Stimulated activated CD4-positive, alpha-beta T cell treated with anti-CD3 and anti-CD28 coated beads, Interleukin-4, amount 100 ng/mL, for 1 hour (primary cell): Measurements from ENCODE around the gene FOSL1.

Experiments used
- DNase-seq: peaks from one replicate; pipeline ENCODE4 v3.0.0-alpha.2; 2020

Gene FOSL1

DNA sequence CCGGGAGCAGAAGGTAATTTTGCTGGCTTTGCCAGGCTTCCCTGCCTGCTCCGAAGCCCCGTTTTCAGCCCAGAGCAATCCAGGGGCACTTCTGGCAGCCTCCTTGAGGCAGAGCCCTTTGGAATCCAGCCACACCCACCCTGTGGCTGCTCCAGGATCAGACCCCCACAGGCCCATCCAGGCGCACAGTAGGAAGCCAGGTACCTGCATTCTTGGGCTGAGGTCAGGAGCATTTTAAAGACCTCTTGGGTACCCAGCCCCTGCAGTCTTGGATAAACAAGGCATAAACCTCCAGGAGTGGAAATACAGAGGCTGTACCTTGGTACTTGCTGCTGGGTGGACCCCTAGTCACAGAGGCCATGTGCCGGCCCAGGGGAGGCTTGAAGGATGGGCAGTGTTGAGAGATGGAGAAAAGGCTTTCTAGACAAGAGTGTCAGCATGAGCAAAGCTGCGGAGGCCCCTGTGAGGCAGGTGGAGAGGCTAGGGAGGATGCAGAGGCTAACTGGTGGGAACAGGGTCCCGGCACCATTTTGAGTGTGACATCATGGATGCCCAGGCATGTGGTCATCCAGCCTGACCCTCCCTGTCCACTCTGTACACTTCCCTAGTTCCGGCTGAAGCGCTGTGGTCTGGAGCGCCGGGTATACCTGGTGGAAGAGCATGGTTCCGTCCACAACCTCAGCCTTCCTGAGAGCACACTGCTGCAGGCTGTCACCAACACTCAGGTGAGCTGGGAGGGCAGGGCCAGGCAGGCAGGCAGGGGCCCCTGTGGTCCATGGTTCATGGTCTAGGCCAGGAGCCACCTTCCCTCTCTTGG lies 36.1 kb downstream of the FOSL1 start:
- no peak for DNase-seq

DNA sequence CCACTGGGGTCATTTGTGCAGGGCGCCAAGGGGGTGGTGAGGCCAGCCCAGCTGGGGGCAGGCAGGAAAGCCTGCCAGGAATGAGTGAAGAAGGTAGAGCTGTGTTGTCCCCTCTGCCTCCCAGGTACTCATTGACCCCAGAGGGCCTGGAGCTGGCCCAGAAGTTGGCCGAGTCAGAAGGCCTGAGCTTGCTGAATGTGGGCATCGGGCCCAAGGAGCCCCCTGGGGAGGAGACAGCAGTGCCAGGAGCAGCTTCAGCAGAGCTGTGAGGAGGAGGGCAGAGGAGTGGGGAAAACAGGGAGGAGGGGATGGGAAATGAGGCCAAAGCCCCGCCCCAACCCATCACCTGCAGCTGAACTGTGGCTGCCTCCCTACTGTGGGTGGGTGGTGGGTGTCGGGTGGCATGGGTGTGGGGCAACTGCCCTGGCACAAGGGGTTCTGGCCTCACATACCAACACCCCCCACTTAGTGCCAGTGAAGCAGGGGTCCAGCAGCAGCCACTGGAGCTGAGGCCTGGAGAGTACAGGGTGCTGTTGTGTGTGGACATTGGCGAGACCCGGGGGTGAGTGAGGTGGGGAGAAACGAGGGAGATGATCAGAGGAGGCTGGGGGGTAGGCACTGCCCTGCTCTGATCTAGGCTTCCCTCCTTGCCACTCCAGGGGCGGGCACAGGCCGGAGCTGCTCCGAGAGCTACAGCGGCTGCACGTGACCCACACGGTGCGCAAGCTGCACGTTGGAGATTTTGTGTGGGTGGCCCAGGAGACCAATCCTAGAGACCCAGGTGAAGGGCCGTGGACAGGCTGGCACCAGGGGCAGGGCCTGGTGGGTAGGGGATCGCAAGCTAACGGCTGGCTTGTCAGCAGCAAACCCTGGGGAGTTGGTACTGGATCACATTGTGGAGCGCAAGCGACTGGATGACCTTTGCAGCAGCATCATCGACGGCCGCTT lies 37.0 kb downstream of the FOSL1 start:
- no peak for DNase-seq

- DNase-seq, result no peak
Measured at GRCh38 chr11:65862191-65862735, 37.9 kb downstream of the FOSL1 start.

DNA sequence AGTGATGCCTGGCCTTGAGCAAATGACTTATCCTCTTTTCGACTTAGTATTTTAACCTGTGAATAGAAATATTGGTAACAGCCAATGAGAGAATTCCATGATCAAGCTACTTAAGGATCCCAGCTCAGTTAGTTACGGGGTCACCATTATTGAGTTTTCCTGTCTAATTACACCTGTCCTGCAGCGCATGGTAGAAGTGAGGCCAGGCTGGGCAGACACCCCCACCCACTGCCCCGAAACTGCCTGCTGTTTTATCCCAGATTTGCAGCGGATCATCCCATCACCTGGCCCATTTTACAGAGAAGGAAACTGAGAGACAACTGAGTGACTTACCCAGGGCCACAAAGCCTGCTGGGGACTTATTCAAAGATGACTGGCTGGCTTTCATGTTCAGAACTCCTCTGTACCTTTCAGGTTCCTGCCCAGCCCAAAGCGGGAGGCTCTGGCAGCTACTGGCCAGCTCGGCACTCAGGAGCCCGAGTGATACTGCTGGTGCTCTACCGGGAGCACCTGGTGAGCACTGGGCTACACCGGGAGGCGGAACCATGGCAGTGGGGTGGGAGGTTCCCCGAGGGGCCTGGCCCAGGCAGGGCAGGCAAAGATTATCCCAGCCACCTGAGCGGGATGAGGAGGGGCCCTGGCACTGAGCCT lies 38.5 kb downstream of the FOSL1 start:
- DNase-seq, result no peak

DNA sequence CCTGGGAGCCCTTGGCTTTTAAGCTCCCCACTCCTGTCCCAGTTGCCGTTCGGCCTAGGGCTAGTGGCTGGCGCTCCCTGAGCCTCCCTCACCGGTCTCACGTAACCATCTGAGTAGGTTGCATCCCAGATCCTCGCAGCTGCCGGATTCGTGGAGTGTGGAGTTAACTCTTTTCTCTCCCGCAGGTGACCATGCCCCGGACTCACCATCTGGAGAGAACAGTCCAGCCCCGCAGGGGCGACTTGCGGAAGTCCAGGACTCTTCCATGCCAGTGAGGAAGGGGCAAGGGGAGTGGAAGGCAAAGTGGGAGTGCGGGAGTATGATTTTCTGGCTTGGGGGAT lies 39.1 kb downstream of the FOSL1 start:
- no peak for DNase-seq

GRCh38 chr11:65860278-65861164 lies 39.7 kb downstream of the FOSL1 start, which contains the start of gene MUS81:
Gene MUS81 (plus strand): TSS chr11:65860433. CDS start chr11:65860754, 321 bp downstream.
- peak; percentile 97 for DNase-seq

GRCh38 chr11:65859812-65860277 lies 40.3 kb downstream of the FOSL1 start:
- no peak for DNase-seq

GRCh38 chr11:65859095-65859811 lies 40.9 kb downstream of the FOSL1 start:
- peak; percentile 98 for DNase-seq

GRCh38 chr11:65858681-65859087 lies 41.5 kb downstream of the FOSL1 start:
- no peak for DNase-seq

DNA sequence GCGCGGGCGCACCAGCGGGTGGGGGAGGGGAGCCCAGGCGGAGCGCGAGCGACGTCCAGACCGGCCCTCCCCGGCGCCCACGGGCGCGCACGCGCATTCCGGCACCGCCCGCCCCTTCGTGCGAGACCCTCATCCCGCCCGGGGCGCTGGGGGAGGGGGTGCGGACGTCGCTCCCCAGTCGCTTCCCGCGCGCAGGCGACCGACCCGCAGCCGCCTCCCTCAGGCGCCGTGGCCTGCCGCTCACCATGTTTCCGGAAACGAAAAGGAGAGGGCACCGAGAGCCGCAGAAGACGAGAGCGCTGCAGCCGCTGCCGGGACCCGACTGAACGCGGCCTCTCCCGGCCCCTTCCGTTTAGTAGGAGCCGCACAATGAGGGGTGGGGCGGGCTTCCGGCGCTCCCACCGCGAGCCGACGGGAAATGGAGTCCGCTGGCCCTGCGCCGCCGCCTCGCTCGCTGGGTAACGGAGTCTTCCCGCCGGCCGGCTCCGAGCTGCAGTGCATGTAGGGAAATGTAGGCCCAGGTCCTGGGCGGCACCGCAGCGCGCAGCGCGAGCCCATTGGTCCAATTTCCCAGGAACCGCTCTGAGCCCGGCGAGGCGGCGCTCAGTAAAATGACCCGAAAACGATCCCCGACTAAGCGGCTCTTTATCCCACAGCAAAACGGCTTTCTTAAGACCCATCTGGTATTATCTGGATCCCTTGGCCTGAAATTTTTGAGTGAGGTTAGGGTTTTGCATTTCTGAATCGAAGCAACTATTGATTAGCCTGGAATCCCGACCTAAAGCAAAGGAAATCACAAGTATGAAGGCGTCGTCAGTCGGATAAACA lies 42.1 kb downstream of the FOSL1 start, which contains the start of gene CFL1:
Gene CFL1, minus strand, starts transcription at position 328 of the 828 bp plus-strand sequence. Its CDS starts 81 bp downstream, at position 247.
- DNase-seq, result peak; percentile 97

- DNase-seq, result peak; percentile 65
Measured at GRCh38 chr11:65857500-65857852, 42.7 kb downstream of the FOSL1 start.

GRCh38 chr11:65856689-65857499 lies 43.3 kb downstream of the FOSL1 start:
- peak; percentile 82 for DNase-seq

GRCh38 chr11:65855927-65856363 lies 44.2 kb downstream of the FOSL1 start:
- DNase-seq, result no peak

GRCh38 chr11:65854852-65855837 lies 45.0 kb downstream of the FOSL1 start:
- no peak for DNase-seq

- DNase-seq, result no peak
Measured at GRCh38 chr11:65854161-65854592, 46.0 kb downstream of the FOSL1 start.

DNA sequence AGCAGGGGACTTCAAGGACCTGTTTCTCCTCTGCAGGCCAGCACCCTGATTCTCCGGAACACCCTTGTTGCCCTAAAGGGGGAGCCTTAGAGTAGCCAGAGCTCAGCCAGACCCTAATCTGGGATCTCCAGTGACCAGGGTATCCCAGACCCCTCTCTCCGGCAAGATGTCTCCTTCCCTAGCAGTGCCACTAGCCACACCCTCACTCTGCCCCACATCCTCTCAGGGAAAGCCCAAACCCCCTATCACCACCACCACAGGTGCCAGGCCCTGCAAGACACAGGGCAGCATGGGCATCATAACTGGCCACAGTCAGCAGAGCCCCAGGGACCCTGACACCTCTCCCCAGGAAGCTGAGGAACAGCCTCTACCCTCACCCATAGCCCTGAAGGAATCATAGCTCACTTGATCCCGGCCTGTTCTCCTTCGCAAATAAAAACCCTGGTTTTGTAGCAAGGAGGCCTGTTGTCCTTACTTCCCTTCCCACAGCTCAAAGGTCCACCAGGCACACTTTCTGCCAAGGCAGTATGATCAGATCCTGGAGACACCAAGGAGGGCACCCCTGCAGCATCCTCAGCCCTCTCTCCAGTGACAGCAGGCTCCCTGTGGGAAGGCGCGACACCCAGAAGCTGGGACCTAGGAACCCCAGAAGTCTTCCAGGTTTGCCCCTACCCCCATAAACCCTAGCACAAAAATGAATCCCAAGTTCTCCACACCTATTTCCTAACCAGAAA lies 46.8 kb downstream of the FOSL1 start:
- no peak for DNase-seq
